ENCODE data around the gene ITGA8.

DNA sequence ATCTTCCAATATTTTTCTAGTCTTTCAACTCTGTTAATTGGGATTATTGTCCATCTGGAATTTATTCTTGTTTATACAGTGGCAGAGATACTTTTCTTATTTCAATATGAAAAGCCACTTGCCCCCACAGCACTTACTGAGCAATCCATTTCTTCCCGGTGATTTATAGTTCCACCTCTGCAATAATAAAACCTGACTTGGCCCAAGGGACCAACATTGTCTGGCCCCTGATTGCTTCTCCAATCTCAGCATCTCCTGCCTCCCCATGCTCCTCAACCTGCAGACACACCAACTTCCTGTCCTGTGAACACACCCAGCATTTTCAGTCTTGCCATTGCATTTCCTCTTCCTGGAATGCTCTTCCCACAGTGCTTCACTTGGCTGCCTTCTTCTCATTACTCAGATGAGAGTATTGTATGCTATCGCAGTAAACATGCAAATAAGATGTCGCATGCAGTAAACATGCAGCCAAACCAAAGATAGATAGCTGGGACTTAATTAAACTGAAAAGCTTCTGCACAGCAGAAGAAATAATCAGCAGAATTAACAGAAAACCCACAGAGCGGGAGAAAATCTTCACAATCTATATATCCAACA is 19.5 kb downstream of the ITGA8 start:
- TF ChIP-seq, protein P1, sequence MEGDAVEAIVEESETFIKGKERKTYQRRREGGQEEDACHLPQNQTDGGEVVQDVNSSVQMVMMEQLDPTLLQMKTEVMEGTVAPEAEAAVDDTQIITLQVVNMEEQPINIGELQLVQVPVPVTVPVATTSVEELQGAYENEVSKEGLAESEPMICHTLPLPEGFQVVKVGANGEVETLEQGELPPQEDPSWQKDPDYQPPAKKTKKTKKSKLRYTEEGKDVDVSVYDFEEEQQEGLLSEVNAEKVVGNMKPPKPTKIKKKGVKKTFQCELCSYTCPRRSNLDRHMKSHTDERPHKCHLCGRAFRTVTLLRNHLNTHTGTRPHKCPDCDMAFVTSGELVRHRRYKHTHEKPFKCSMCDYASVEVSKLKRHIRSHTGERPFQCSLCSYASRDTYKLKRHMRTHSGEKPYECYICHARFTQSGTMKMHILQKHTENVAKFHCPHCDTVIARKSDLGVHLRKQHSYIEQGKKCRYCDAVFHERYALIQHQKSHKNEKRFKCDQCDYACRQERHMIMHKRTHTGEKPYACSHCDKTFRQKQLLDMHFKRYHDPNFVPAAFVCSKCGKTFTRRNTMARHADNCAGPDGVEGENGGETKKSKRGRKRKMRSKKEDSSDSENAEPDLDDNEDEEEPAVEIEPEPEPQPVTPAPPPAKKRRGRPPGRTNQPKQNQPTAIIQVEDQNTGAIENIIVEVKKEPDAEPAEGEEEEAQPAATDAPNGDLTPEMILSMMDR (IDR thresholded peaks at IDR 0.05): no peak
- TF ChIP-seq EP300 (IDR thresholded peaks at IDR 0.05) (no peak), POLR2A (IDR thresholded peaks at IDR 0.05) (no peak)

Measured in ovary (tissue), 3 donors.